ENCODE results near the gene LOXL1. TPM values are rescaled to one million over a fixed set of nuclear protein-coding genes. Genes with fewer than 3 reads are reported as not detected.

The LOXL1 gene
- total and polyA plus RNA-seq, 2 experiments from 2014 or later = 44.5 to 136 TPM

- Histone ChIP-seq H3K4me1 (ENCODE audit: insufficient read depth) (peaks cover 25% of the 10 kb centered on the region), H3K4me3 (no peak overlapping the region), H3K9me3 (ENCODE audit: low read depth) (no peaks in the 10 kb centered on the region), H3K79me2 (peaks cover 21% of the 10 kb centered on the region), H3K36me3 (replicated peaks; ENCODE audit: insufficient read depth, low read depth) (no peaks in the 10 kb centered on the region), H3K4me2 (peak overlapping the region; percentile 90), H3K27ac (no peak overlapping the region), H3K9me2 (replicated peaks; ENCODE audit: insufficient read depth) (no peaks in the 10 kb centered on the region), H3K27me3 (no peaks in the 10 kb centered on the region), H2AFZ (no peak overlapping the region), H4K20me1 (ENCODE audit: insufficient read depth, poor library complexity, severe bottlenecking) (peaks cover 3% of the 10 kb centered on the region)
- no peak for DNase-seq (ENCODE audit: low spot score)
- WGBS (ENCODE audit: low lambda C conversion rate, missing lambda C conversion rate) = 74% methylated on average over 5 of the region's 5 CpGs
- no peak for TF ChIP-seq EZH2 (IDR thresholded peaks at IDR 0.05; ENCODE audit: borderline replicate concordance)
These were observed 2.8 kb downstream of the LOXL1 start for GRCh38 chr15:73928971-73929627.

- H3K9me2 ChIP-seq (replicated peaks; ENCODE audit: insufficient read depth) = no peaks in the 10 kb centered on the region
- 71% methylated on average over 8 of the region's 8 CpGs for WGBS (ENCODE audit: low lambda C conversion rate, missing lambda C conversion rate)
These were observed 4.1 kb downstream of the LOXL1 start for GRCh38 chr15:73930371-73930770.

GRCh38 chr15:73930790-73931281 is 4.6 kb downstream of the LOXL1 start:
- Histone ChIP-seq H4K20me1 (ENCODE audit: insufficient read depth, poor library complexity, severe bottlenecking) (peaks cover 3% of the 10 kb centered on the region), H2AFZ (no peak overlapping the region), H3K4me1 (ENCODE audit: insufficient read depth) (peaks cover 17% of the 10 kb centered on the region), H3K79me2 (peaks cover 23% of the 10 kb centered on the region), H3K27ac (peak overlapping the region; percentile 79), H3K27me3 (no peaks in the 10 kb centered on the region), H3K4me3 (no peak overlapping the region), H3K9me3 (ENCODE audit: low read depth) (no peaks in the 10 kb centered on the region), H3K36me3 (replicated peaks; ENCODE audit: insufficient read depth, low read depth) (no peaks in the 10 kb centered on the region), H3K4me2 (peak overlapping the region; percentile 90), H3K9me2 (replicated peaks; ENCODE audit: insufficient read depth) (no peaks in the 10 kb centered on the region)
- peak; percentile 51 for DNase-seq (ENCODE audit: low spot score)
- TF ChIP-seq EZH2phosphoT487 (IDR thresholded peaks at IDR 0.05; ENCODE audit: low read depth, severe bottlenecking, unreplicated experiment) (no peak), CTCF (IDR thresholded peaks at IDR 0.05; ENCODE audit: poor library complexity) (no peak), EZH2 (IDR thresholded peaks at IDR 0.05; ENCODE audit: borderline replicate concordance) (no peak)
- WGBS (ENCODE audit: low lambda C conversion rate, missing lambda C conversion rate) = 86% methylated on average over 7 of the region's 7 CpGs

More at GRCh38 chr15:73930371-73930770, 4.1 kb downstream of the LOXL1 start:
- Histone ChIP-seq H3K4me1 (ENCODE audit: insufficient read depth) (peaks cover 18% of the 10 kb centered on the region), H3K79me2 (peaks cover 23% of the 10 kb centered on the region), H3K4me2 (peak overlapping the region; percentile 90), H3K27ac (peak overlapping the region; percentile 79), H3K4me3 (no peak overlapping the region), H3K27me3 (no peaks in the 10 kb centered on the region), H3K9me3 (ENCODE audit: low read depth) (no peaks in the 10 kb centered on the region), H4K20me1 (ENCODE audit: insufficient read depth, poor library complexity, severe bottlenecking) (peaks cover 3% of the 10 kb centered on the region), H2AFZ (no peak overlapping the region), H3K36me3 (replicated peaks; ENCODE audit: insufficient read depth, low read depth) (no peaks in the 10 kb centered on the region)
- peak; percentile 52 for DNase-seq (ENCODE audit: low spot score)
- no peak for TF ChIP-seq EZH2phosphoT487 (IDR thresholded peaks at IDR 0.05; ENCODE audit: low read depth, severe bottlenecking, unreplicated experiment)
- no peak for TF ChIP-seq EZH2 (IDR thresholded peaks at IDR 0.05; ENCODE audit: borderline replicate concordance)
- TF ChIP-seq CTCF (IDR thresholded peaks at IDR 0.05; ENCODE audit: poor library complexity) = no peak

GRCh38 chr15:73931441-73931840 is 5.2 kb downstream of the LOXL1 start:
- peaks cover 3% of the 10 kb centered on the region for H4K20me1 ChIP-seq (ENCODE audit: insufficient read depth, poor library complexity, severe bottlenecking)

More at GRCh38 chr15:73931441-73931840, 5.2 kb downstream of the LOXL1 start:
- H3K4me1 ChIP-seq (ENCODE audit: insufficient read depth) = peaks cover 18% of the 10 kb centered on the region
- no peaks in the 10 kb centered on the region for H3K27me3 ChIP-seq
- no peaks in the 10 kb centered on the region for H3K9me2 ChIP-seq (replicated peaks; ENCODE audit: insufficient read depth)
- H3K4me3 ChIP-seq = no peak overlapping the region
- no peaks in the 10 kb centered on the region for H3K36me3 ChIP-seq (replicated peaks; ENCODE audit: insufficient read depth, low read depth)
- H3K4me2 ChIP-seq = no peak overlapping the region
- H2AFZ ChIP-seq = no peak overlapping the region
- no peaks in the 10 kb centered on the region for H3K9me3 ChIP-seq (ENCODE audit: low read depth)
- H3K27ac ChIP-seq = peak overlapping the region; percentile 79
- WGBS (ENCODE audit: low lambda C conversion rate, missing lambda C conversion rate) = 84% methylated on average over 2 of the region's 2 CpGs
- TF ChIP-seq EZH2phosphoT487 (IDR thresholded peaks at IDR 0.05; ENCODE audit: low read depth, severe bottlenecking, unreplicated experiment) = no peak
- TF ChIP-seq CTCF (IDR thresholded peaks at IDR 0.05; ENCODE audit: poor library complexity) = no peak
- no peak for TF ChIP-seq EZH2 (IDR thresholded peaks at IDR 0.05; ENCODE audit: borderline replicate concordance)
- peaks cover 23% of the 10 kb centered on the region for H3K79me2 ChIP-seq
- DNase-seq (ENCODE audit: low spot score) = no peak

Measured in hepatocyte (in vitro differentiated cells).